Cardiac fibroblast (primary cell): ENCODE results near the gene TC2N.
A peak's percentile ranks its signal among the peaks of the same experiment; 100 is the strongest.
"Not testable (repeated sequence)": the region's sequence is repeated elsewhere in the genome, so short reads cannot be mapped to it uniquely, and the experiment has no call there.

ENCODE experiments used
- DNase-seq, 2 donors: peaks; one replicate each; pipeline versions ENCODE4 v3.0.0 to v3.0.0-alpha.2; 2010; ENCODE audit warnings: low read depth in 2 of 2
- H3K4me3 ChIP-seq, 2 donors: replicated peaks in 1 of 2; 1 replicate in 1 of 2; 2 replicates in 1 of 2; pipeline ENCODE4 v1.5.1; 2011; ENCODE audit warnings: low read depth in 2 of 2, low read length in 2 of 2, mild to moderate bottlenecking in 2 of 2, moderate library complexity in 1 of 2
- TF ChIP-seq, protein P1 (sequence below): IDR thresholded peaks from one replicate; pipeline ENCODE4 v1.5.1; 2011; ENCODE audit warnings: low read depth, mild to moderate bottlenecking, low read length, inconsistent platforms

Gene TC2N

DNA sequence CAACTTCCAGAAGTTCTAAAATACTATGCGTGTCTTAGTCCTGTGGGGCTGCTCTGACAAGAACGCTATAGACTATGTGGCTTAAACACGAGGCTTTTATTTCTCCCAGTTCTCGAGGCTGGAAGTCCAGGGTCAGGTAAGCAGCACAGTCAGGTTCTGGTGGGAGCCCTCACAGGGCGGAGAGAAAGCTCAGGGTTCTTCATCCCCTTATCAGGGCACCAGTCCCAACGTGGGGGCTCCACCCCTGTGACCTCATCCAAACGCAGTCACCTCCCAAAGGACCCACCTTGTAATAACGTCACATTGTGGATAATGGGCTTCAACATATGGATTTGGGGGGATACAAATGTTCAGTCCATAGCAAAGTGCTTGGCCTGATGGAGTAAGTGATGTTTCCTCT is 37.1 kb upstream of the TC2N start:
- TF ChIP-seq, protein P1, sequence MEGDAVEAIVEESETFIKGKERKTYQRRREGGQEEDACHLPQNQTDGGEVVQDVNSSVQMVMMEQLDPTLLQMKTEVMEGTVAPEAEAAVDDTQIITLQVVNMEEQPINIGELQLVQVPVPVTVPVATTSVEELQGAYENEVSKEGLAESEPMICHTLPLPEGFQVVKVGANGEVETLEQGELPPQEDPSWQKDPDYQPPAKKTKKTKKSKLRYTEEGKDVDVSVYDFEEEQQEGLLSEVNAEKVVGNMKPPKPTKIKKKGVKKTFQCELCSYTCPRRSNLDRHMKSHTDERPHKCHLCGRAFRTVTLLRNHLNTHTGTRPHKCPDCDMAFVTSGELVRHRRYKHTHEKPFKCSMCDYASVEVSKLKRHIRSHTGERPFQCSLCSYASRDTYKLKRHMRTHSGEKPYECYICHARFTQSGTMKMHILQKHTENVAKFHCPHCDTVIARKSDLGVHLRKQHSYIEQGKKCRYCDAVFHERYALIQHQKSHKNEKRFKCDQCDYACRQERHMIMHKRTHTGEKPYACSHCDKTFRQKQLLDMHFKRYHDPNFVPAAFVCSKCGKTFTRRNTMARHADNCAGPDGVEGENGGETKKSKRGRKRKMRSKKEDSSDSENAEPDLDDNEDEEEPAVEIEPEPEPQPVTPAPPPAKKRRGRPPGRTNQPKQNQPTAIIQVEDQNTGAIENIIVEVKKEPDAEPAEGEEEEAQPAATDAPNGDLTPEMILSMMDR, result no peak
- H3K4me3 ChIP-seq, result no peak overlapping the region
- no peak for DNase-seq

DNA sequence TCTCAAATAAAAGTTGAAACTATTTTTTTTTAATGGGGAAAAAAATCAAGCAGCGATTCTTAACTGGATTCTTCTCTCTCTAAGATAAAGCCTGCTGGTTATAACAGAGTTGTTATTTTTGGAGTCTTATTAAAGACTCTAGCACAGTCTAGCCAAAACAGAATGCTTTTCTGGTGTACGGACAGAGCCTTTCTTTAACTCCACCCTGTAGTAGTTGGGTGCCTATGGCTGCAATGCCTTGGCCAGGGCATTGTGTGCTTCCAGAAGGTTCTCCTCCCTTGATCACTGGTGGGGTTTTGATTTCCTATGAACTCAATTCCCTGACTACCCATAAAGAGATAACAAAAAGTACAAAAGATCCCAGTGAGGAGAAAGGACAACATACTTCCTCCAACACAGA is 35.7 kb upstream of the TC2N start:
- H3K4me3 ChIP-seq, result no peak overlapping the region
- TF ChIP-seq, protein P1, result no peak
- DNase-seq, result no peak

DNA sequence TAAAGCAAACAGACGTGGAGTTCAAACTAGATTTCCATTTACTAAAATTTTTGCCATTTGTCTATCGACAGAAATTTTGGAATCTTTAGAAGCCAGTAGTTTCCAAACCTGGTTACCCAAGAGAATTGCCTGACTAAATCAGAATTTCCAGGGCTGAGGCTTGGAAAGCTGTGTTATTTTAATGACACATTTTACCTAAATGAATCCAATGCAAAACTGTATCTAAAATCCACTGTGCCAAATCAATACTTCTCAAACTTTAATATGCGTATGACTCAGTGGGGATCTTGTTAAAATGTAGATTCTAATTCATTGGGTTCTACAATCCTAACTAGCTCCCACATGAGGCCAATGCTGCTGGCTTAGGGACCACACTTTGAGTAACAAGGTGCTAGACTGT is 35.0 kb upstream of the TC2N start:
- no peak for DNase-seq
- TF ChIP-seq, protein P1, result no peak
- H3K4me3 ChIP-seq, result no peak overlapping the region

DNA sequence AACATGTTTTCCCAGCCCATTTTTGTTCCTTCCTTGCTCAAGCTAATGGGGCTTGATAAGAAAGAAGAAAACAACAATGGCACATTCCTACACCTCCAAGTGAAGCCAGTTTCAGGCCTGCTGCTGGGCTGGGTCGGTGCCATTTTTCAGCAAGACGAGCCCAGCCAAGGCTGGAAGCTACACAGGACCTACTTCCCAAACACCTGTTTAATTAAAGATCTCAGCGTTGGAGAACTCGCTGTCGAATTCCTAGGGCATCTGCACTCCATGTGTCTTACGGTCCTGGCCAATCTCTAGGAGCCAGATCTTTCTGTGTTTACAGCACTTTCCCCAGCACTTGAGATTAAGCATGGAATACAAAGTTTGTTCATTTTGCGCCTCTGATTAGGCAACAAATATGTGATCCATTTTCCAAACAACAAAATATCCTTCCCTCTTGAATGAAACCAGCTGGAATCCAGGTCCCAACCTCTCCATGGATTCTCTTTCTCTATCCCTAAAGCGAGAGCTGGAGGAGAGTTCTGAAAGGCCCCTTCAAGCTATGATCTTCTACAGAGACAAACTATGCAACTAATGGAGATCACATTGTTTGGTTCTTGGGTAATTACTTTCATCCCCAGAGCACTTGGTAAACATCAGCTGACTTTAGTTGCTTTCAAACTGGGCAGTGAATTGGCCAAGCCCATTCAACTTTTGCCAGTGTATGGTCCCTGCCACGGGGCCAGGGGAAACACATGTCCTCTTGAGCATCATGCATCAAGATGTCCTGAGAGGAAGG is 34.3 kb upstream of the TC2N start:
- no peak overlapping the region for H3K4me3 ChIP-seq
- peak in 1 of 2 donors; percentile 77 for DNase-seq
- TF ChIP-seq, protein P1, result no peak

DNA sequence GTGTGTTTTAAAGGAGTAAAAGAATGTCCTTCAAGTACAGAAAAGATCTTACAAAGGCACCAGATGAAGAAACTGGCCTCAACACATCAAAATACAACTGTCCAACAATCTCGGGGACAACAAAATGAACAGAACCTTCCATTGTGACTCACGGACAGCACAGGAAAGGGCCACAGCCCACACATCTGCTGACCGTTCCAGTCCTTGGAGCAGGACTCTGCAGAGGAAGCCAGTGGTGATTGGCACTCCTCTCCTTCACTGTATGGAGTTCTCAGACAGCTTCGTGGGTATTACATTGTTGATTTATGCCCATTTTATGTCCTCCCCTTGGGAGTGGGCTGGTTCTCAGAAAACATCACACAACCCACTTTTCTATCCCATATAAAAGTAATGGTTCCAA is 32.5 kb upstream of the TC2N start:
- peak in 1 of 2 donors; percentile 43 for DNase-seq
- no peak overlapping the region for H3K4me3 ChIP-seq
- TF ChIP-seq, protein P1, result no peak

DNA sequence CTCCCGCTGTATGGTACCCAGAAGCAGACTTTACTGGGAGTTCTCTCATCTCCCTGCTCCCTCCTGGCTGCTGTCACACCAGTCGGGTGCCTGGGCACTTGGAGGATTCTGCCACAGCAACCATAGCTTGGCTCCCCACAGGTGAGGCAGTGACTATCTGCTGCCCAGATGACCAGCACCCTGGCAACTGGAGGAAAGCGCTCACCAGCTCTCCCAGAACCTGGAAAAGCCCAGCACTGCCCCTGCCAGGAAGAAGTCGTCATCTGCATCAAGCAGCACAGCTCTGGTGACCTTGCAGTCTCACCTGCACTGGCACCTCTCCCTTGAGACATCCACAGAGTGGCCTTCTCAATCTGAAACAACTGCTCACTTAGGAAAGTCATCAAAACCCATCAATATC is 31.9 kb upstream of the TC2N start:
- TF ChIP-seq, protein P1, result no peak
- no peak overlapping the region for H3K4me3 ChIP-seq
- DNase-seq, result no peak

DNA sequence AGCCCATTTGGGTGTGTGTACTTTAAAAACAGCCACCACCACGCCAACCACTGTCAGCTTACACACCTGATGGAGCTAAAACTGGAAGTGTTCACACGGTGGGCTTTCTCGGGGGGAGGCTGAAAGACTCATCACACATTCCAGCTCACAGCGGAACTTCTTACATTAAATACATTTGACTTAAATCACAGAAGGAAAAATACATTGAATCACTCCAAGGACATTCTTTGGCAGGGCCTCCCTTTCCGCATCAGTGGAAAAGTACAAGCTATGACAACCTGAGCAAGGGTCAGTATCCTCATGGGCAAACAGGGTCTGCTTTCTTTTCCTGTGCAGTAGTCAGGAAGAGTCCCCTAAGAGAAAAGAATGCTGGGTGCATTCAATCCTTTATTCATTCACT is 31.0 kb upstream of the TC2N start:
- no peak overlapping the region for H3K4me3 ChIP-seq
- TF ChIP-seq, protein P1, result no peak
- peak; percentile 42 to 57 for DNase-seq

DNA sequence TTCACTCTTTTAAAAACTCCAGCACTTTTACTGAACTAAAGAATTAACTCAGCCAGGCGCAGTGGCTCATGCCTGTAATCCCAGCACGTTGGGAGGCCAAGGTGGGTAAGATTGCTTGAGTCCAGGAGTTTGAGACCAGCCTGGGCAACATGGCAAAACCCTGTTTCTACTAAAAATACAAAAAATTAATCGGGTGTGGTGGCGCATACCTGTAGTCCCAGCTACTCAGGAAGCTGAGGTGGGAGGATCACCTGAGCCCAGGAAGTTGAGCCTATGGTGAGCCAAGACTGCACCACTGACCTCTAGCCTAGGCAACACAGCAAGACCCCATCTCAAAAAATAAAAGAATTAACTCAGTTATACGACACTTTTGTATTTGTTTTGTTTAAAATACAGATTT is 30.4 kb upstream of the TC2N start:
- not testable (repeated sequence) for DNase-seq

More for the DNA sequence above, 30.4 kb upstream of the TC2N start:
- not testable (repeated sequence) for H3K4me3 ChIP-seq
